ENCODE data around the gene NAV2.

The NAV2 gene

DNA sequence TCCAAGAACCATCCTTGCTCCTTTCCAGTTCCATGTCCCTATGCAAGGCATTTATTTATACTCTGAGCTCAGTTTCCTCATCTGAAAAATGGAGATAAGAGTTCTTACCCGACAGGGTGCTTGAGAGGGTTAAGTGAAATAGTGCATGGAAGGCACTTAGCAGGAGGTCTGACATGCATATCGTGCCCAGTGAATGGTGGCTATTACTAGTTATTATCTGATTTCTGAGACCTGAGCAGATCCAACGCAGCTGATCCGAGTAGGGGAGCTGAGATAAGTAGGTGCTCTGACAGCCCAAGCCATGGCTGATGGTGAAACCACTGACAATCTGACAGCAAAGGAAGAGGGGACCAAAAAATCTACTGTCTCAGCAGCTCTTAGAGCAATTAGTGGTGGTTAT, 24.9 kb downstream of the NAV2 start:
- no peak overlapping the region for H3K27ac Mint-ChIP-seq
- H3K4me3 Mint-ChIP-seq = no peak overlapping the region
- no peaks in the 10 kb centered on the region for H3K36me3 Mint-ChIP-seq
- H3K4me1 Mint-ChIP-seq = no peaks in the 10 kb centered on the region
- peaks cover 4% of the 10 kb centered on the region for H3K27me3 Mint-ChIP-seq
- no peaks in the 10 kb centered on the region for H3K9me3 Mint-ChIP-seq
- no peak for DNase-seq (ENCODE audit: low spot score in 2 of 2)
- no peak for ATAC-seq (ENCODE audit: low read depth)

DNA sequence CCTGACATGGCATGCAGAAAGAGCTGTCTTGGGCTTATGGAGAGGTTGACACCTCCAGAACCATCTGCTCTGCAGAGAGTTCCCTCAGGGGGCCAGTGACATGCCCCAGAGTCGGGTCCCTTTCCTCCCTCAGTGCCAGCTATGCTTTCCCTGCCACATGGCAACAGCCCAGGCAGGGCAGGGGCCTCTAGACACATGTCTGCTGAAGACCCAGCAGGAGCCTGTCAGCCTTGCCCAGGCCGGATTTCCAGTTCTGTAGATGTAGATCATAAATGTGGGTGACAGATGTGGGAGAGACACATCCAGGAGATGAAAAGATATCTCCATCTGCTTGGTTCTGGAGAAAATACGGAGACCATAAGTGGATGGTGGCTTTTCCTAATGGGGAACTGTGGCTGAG, 25.5 kb downstream of the NAV2 start:
- H3K4me3 Mint-ChIP-seq = no peak overlapping the region
- H3K9me3 Mint-ChIP-seq = no peaks in the 10 kb centered on the region
- no peak overlapping the region for H3K27ac Mint-ChIP-seq
- no peaks in the 10 kb centered on the region for H3K36me3 Mint-ChIP-seq
- ATAC-seq (ENCODE audit: low read depth) (no peak), DNase-seq (ENCODE audit: low spot score in 2 of 2) (no peak)
- H3K27me3 Mint-ChIP-seq = peaks cover 5% of the 10 kb centered on the region
- H3K4me1 Mint-ChIP-seq = no peaks in the 10 kb centered on the region

DNA sequence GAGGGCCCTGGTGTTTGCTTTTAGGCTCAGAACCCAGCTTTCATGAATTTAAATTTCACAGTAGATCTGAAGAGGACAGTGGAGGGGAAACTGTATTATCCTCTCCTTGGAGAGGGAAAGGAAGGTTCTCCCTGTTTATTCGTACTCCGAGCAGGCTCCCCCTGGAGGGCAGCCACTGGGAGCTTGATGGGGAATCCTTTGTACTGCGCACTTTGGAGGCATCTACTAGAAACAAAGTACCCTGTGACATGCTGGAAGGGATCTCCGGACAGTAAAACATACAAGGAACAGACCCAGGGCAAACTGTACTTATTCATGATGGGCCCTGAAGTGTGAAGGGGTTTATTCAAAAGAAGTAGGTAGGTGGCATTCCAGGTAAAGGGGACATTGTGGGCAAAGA, 27.2 kb downstream of the NAV2 start:
- Mint-ChIP-seq H3K9me3 (no peaks in the 10 kb centered on the region), H3K27me3 (peaks cover 4% of the 10 kb centered on the region), H3K4me1 (no peaks in the 10 kb centered on the region), H3K36me3 (no peaks in the 10 kb centered on the region), H3K27ac (no peak overlapping the region), H3K4me3 (no peak overlapping the region)
- DNase-seq (ENCODE audit: low spot score in 2 of 2) (no peak), ATAC-seq (ENCODE audit: low read depth) (no peak)

DNA sequence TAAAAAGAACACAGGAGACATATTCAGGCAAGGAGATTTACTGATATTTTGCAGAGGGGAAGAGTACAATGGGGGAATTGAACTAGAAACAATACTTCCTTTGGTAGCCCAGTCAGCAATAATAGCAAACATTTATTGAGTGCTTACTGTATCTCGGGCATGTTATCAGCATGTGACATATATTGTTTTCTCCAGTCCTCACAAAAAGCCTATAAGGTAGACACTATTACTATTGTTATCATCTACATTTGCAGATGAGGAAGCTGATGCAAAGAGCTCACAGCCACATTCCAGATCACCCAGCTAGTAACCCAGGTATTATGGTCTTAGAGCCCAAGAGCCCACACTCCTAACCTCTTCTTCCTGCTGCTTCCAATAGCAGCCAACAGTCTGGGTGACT, 27.9 kb downstream of the NAV2 start:
- Mint-ChIP-seq H3K27ac (no peak overlapping the region), H3K4me1 (no peaks in the 10 kb centered on the region), H3K4me3 (no peak overlapping the region), H3K27me3 (peaks cover 4% of the 10 kb centered on the region), H3K36me3 (no peaks in the 10 kb centered on the region), H3K9me3 (no peaks in the 10 kb centered on the region)
- ATAC-seq (ENCODE audit: low read depth) (no peak), DNase-seq (ENCODE audit: low spot score in 2 of 2) (no peak)

DNA sequence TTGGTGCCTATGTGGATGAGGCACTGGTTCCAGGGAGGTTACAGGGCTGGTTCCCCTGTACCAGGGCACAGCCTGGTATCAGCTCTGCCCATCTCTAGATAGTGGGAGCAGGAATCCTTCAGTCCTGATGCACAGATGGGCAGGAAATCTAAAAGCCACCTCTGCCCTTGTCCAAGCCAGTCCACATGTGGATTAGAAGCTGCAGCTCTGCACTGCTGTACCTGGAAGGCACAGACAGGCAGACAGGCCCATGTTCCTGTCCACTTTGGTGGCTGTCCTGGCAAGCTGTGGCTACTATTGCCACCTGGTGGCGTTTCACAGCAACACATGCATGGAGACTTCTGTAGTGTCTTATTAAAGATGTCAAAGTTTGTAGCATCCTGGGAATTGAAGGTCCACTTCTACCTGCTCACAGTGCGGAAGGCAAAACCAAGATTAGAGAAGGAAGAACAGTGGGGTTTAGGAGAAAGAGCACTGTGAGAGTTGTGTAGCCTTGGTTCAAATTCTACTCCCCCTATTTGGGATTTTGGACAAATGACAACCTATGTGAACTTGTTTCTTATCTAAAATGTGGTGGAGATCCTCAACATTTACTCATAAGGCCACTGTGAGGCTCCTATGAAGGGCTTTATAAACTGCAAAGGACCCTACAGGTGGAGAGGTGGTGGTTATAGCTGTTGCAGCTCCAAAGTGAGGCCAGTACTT, 30.1 kb downstream of the NAV2 start:
- no peaks in the 10 kb centered on the region for H3K9me3 Mint-ChIP-seq
- H3K27ac Mint-ChIP-seq = no peak overlapping the region
- no peak overlapping the region for H3K4me3 Mint-ChIP-seq
- peak; percentile 15 to 32 for DNase-seq (ENCODE audit: low spot score in 2 of 2)
- H3K4me1 Mint-ChIP-seq = no peaks in the 10 kb centered on the region
- H3K27me3 Mint-ChIP-seq = peaks cover 4% of the 10 kb centered on the region
- H3K36me3 Mint-ChIP-seq = no peaks in the 10 kb centered on the region
- ATAC-seq (ENCODE audit: low read depth) = peak; percentile 53

DNA sequence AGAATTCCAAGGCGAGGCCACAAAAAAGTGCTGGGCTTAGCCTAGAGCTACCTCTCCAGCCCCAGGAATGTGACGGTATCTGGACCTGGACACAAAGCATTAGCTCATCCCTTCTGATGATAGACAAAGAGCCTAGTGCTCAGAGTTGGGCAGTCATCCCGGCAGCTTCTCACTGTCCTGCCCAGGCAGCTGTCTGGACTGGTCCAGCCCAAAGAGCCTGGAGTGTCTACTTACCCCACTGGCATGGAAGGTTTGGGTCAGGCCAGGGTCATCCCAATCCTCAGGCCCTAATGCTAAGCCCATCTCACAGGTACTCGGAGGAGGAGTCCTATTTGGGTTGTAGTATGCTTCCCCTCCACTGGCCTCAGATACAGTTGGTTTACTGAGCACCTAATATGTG, 31.0 kb downstream of the NAV2 start:
- no peak overlapping the region for H3K27ac Mint-ChIP-seq
- H3K4me3 Mint-ChIP-seq = no peak overlapping the region
- DNase-seq (ENCODE audit: low spot score in 2 of 2) (no peak), ATAC-seq (ENCODE audit: low read depth) (no peak)
- H3K4me1 Mint-ChIP-seq = no peaks in the 10 kb centered on the region
- H3K9me3 Mint-ChIP-seq = no peaks in the 10 kb centered on the region
- H3K27me3 Mint-ChIP-seq = peaks cover 5% of the 10 kb centered on the region
- no peaks in the 10 kb centered on the region for H3K36me3 Mint-ChIP-seq

DNA sequence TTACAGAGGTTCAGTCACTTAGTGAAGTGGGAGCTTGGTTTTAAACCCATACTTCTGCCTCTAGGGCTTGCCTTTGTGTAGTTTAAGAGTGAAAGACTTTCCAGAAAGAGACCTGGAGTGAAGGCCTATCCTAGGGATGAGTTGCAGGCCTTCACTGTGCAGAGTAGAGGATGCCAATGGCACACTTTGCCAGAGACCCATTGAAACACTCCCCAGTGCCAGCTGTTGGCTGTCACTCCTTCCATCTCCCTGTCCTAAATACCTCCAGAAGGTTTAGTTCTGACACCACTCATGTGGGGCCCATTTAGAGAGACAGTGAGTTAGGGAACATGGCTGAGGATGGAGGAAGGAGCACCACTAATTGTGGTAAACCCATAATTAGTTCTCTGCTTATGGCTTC, 31.5 kb downstream of the NAV2 start:
- no peak for DNase-seq (ENCODE audit: low spot score in 2 of 2)
- peaks cover 5% of the 10 kb centered on the region for H3K27me3 Mint-ChIP-seq
- no peaks in the 10 kb centered on the region for H3K36me3 Mint-ChIP-seq
- no peak for ATAC-seq (ENCODE audit: low read depth)
- H3K9me3 Mint-ChIP-seq = no peaks in the 10 kb centered on the region
- H3K4me1 Mint-ChIP-seq = no peaks in the 10 kb centered on the region
- no peak overlapping the region for H3K4me3 Mint-ChIP-seq
- H3K27ac Mint-ChIP-seq = no peak overlapping the region

DNA sequence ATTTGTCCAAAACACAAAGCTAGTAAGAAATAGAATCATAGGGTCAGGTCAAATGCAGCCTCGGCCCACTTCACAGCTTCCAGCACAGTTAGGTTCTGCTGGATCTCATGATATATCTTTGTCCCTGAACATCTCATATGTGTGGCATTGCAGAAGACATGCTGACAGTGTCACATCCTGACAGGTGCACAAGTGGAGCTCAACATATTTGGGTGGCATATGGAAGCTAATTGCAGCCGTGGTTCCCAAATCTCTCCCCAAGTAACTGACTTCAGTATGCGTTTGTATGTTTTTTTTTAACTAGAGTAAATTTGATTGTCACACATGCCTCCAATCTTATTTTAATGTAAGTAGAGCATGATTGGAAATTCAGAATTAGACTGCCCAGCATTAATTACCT, 33.4 kb downstream of the NAV2 start:
- ATAC-seq (ENCODE audit: low read depth) = no peak
- no peak for DNase-seq (ENCODE audit: low spot score in 2 of 2)
- no peak overlapping the region for H3K27ac Mint-ChIP-seq
- H3K27me3 Mint-ChIP-seq = peaks cover 5% of the 10 kb centered on the region
- H3K36me3 Mint-ChIP-seq = no peaks in the 10 kb centered on the region
- H3K4me3 Mint-ChIP-seq = no peak overlapping the region
- H3K4me1 Mint-ChIP-seq = no peaks in the 10 kb centered on the region
- no peaks in the 10 kb centered on the region for H3K9me3 Mint-ChIP-seq

DNA sequence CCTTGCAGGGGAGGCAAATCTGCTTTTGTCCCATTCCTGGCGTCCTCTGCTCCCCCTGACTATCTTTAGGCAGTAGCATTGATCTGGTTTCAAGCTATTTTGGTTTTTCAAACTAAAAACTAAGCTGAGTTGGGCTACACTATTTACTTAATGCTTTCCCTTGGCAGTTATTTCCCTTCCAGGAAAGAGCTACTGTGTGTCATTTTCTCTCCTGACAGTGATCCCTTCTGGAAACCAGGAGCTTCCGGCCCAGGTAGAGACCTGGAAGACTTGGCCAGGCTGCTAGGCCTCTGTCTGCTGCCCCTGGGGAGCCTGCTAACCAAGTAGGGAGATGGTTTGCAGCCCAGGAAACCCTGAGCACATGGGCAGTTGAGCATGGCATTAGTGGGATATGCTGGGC, 35.0 kb downstream of the NAV2 start:
- H3K36me3 Mint-ChIP-seq = no peaks in the 10 kb centered on the region
- peaks cover 9% of the 10 kb centered on the region for H3K27me3 Mint-ChIP-seq
- no peak for DNase-seq (ENCODE audit: low spot score in 2 of 2)
- no peaks in the 10 kb centered on the region for H3K9me3 Mint-ChIP-seq
- no peak overlapping the region for H3K4me3 Mint-ChIP-seq
- H3K27ac Mint-ChIP-seq = no peak overlapping the region
- no peaks in the 10 kb centered on the region for H3K4me1 Mint-ChIP-seq
- no peak for ATAC-seq (ENCODE audit: low read depth)

DNA sequence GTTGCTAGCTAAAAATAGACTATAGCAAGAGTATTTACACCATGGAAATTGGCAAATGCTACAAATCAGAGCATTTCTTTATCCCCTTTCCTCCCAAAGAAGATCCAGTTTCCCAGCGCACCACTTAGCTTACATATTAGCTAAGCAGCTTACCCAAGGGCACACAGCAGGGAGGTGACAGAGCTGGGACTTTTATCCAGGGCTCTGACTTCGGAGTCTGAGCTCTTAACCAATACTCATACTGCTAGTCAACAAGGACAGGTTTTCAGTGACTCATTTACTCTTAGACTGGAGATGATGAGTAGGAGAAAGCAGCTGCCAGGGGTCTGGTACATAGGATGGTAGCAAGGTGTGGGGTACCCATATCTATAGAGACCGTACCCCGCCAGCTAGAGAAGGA, 38.4 kb downstream of the NAV2 start:
- H3K9me3 Mint-ChIP-seq = no peaks in the 10 kb centered on the region
- ATAC-seq (ENCODE audit: low read depth) = no peak

DNA sequence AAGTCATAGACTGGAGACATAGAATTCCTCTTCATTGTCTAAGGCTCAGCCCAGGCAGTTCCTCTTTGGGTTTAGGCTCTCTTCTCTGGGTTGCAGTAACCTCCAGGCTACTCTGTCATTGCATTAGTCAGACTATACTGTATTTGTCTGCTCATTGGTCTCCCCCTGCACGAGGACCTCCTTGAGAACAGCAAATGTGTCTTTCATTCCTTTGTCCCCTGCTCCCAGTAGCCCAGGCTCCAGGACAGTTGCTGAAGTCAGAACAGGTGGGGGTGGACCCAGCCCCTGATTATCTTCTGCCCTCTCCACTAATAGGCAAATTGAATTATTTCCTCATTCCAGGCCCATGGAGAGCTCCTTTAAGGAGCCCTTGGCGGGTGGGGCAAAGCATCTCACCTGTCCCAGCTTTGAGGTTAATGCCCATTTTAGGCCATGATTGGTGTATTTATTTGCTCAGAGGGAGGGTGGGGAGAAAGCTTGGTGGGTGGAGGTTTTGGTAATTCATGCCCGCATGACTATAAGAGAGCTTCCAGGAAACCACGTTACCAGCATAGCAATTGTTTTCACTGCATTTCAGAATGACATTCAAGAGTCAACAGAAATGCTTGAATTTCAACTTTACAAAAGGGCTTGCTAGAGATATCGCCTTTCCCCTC, 40.9 kb downstream of the NAV2 start:
- DNase-seq (ENCODE audit: low spot score in 2 of 2) = no peak
- Mint-ChIP-seq H3K4me3 (no peak overlapping the region), H3K27ac (no peak overlapping the region), H3K9me3 (no peaks in the 10 kb centered on the region), H3K27me3 (peaks cover 10% of the 10 kb centered on the region), H3K4me1 (no peaks in the 10 kb centered on the region), H3K36me3 (no peaks in the 10 kb centered on the region)
- ATAC-seq (ENCODE audit: low read depth) = no peak

More for the DNA sequence above, 38.4 kb downstream of the NAV2 start:
- Mint-ChIP-seq H3K27me3 (peaks cover 7% of the 10 kb centered on the region), H3K27ac (no peak overlapping the region), H3K4me1 (no peaks in the 10 kb centered on the region), H3K36me3 (no peaks in the 10 kb centered on the region), H3K4me3 (no peak overlapping the region)
- DNase-seq (ENCODE audit: low spot score in 2 of 2) = no peak

DNA sequence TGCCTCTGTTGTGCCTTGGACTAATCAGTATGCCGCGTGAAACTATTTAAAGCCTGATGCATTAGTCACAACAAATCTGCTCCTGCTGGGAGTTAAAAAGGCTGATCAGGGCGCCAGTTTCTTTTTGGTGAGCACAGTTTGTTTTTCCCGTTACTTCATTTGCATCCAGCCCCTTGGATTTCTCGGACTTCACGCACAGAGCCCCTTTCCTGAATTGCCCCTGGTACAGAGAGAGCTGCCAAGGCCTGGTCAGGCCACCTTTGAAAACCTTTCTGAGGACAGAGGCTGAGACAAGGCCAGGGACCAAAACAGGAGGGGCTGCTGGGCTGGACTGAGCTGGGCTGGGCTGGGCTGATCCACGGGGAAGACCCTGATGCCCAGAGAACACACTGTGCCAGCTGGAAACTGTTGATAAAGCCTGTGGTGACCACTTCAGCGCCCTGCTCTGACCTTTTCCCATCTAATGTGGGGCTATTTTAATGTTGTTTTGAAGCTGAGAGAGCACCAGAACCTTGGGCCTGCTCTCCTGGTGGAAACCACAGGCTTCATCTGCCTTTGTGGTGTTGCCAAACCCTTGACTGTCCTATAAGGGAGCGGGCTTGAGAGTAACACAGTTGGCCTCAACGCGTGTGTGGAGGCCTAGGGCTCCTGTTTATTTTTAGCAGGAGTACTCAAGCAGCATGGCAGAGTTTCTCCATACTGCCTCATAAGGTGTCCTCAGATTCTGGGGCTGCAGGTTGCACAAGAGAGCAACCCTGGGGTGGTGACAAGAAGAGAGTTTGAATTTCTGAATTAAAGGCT, 44.2 kb downstream of the NAV2 start:
- no peak for DNase-seq (ENCODE audit: low spot score in 2 of 2)
- ATAC-seq (ENCODE audit: low read depth) = no peak
- H3K27me3 Mint-ChIP-seq = peaks cover 5% of the 10 kb centered on the region
- H3K4me1 Mint-ChIP-seq = no peaks in the 10 kb centered on the region
- no peak overlapping the region for H3K27ac Mint-ChIP-seq
- H3K9me3 Mint-ChIP-seq = no peaks in the 10 kb centered on the region
- H3K4me3 Mint-ChIP-seq = no peak overlapping the region
- no peaks in the 10 kb centered on the region for H3K36me3 Mint-ChIP-seq

DNA sequence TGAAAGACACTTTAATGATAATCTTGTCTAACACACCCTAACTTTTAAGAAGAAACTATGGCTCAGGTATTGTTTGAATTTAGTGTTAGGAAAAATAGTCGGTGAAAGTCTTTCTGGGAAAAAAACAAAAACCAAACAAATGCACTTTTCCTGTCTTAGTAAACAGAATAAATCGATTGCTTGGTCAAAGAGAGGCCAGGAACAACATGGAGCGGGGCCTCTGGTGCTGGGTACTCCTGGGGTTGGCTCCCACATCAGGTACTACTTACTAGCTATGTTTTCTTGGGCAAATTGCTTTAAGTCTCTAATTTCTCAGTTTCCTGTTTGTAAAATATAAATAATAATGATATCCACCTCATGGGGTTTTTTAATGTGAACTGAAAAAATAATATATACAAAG, 46.8 kb downstream of the NAV2 start:
- Mint-ChIP-seq H3K27me3 (peaks cover 12% of the 10 kb centered on the region), H3K27ac (no peak overlapping the region), H3K9me3 (no peaks in the 10 kb centered on the region), H3K4me1 (no peaks in the 10 kb centered on the region), H3K36me3 (no peaks in the 10 kb centered on the region), H3K4me3 (no peak overlapping the region)
- ATAC-seq (ENCODE audit: low read depth) (no peak), DNase-seq (ENCODE audit: low spot score in 2 of 2) (no peak)

DNA sequence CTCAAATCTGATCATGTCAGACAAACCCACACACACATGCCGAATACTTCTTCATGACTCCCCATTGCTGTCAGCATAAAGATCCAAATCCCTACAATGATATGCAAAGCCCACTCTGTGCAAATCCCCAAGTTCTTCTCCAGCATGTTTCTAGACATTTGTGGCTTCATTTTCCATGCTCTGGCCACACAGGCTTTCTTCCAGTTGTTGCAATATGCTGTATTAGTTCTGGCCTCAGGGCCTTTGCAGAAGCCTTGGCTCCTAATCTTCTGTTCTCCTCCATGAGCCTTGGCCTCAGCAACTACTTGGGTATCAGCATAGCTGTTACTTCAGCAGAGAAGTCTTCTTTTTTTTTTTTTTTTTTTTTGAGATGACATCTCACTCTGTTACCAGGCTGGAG, 49.6 kb downstream of the NAV2 start:
- H3K4me1 Mint-ChIP-seq = no peaks in the 10 kb centered on the region
- no peak overlapping the region for H3K4me3 Mint-ChIP-seq
- no peak overlapping the region for H3K27ac Mint-ChIP-seq
- no peaks in the 10 kb centered on the region for H3K9me3 Mint-ChIP-seq
- DNase-seq (ENCODE audit: low spot score in 2 of 2) (no peak), ATAC-seq (ENCODE audit: low read depth) (no peak)
- no peaks in the 10 kb centered on the region for H3K36me3 Mint-ChIP-seq
- H3K27me3 Mint-ChIP-seq = peaks cover 21% of the 10 kb centered on the region

All from memory B cell (primary cell).